NCI-H526 (cell line): ENCODE results near the gene HSPA1A.
"Not testable (repeated sequence)": the region's sequence is repeated elsewhere in the genome, so short reads cannot be mapped to it uniquely, and the experiment has no call there.

Experiments
- DNase-seq, 2 experiments: peaks; one replicate each; lab custom pipeline; 2025; lab: John Stamatoyannopoulos, UW

Gene HSPA1A

DNA sequence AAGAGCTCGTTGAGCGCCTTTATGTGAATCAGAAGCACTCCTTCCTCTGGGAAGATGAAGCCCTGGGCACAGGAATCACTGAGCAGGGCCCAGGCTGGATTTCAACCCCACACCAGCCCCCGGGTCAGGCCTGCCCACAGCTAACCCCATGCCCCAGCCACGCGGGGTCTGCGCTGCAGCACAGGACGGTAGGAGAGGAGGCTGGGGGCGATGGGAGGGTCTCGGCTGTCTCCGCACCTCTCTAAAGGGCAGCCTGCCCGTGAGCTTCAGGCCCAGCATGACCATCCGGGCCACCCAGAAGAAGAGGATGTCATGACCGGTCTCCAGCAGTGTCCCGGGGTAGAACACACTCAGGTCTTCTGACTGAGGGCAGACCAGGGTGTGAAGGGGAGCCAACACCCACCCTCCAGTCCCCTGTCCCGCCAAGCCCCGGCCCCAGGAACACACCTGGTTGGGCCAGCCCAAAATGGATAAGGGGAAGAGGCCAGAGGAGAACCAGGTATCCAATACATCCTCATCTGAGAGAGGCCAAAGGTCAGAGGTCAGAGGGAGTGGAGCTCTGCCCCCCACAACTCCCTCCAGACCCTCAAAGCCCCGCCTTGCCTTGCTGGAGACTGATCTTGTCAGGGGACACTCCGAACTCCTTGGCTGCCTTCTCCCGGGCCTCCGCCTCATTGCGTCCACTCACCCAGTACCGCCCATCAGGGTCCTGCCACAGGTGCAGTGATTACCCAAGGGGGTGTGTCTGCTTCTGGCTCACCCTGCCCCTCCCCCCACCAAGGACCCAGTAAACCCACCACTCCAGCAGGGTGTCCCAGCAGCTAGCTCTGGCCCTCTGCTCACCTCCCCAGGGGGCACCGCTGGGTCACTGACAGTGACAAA lies 33.9 kb upstream of the HSPA1A start:
- DNase-seq, result no peak

DNA sequence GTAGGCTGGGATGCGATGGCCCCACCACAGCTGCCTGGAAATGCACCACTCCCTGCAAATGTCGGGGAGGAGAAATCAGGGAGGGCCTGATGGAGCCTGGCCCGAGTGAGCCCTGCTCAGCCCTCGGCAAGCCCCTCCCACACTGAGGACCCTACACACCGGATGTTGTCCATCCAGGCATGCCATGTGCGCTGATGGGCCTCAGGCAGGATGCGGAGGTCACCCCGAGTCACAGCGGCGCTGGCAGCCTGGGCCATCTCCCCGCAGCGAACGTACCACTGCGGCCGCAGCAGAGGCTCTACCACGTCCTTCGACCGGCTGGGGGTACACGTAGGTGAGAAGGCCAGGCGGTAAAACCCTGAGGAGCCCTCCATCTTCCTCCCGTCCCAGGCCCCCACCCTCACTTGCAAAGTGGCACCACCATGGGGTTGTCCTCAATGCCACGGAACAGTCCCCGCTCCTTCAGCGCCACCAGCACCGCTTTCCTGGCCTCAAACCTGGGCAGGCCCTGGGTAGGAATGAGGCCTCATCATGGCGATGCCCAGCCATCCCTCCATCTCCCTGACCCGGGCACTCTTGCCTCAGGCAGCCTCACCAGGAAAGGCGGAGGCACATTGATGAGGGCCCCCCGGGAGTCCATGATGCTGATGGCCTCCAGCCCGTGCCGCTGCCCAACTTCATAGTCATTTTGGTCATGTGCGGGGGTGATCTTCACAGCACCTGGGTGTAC lies 33.1 kb upstream of the HSPA1A start:
- no peak for DNase-seq

DNA sequence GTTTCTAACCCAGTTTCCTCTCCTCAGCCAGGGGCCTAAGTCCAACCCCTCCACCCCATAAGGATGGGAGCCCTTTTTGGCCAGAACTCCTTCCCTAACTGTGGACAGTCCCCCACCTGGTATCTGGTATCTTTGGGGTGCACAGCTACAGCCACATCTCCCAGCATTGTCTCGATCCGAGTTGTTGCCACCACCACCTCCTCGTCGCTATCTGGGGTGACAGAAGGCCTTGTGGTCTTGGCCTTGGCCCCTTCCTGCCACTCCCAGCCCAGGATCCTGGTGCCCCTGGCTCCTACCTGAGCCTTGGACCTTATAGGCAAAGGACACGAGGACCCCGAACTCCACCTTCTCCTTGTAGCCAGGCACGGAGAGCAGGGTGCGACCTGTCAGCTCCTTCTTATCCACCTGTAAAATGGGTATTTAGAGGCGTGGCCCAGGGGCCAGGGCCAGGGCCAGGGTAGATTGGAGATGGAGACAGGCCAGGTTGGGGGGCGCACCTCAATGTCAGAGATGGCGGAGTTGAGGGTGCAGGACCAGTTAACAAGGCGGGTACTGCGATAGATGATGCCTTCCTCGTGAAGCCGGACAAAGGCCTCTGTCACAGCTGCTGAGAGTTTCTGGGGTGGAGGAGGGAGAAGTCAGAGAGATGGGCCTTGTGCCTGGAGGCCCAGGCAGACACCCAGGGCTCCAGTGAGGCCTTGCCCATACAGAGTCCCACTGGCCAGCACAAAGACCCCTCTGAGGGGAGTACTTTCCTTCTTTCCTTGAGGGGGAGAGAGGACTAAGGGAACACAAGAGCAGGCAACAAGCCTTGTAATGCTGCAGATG lies 31.0 kb upstream of the HSPA1A start:
- DNase-seq, result no peak

DNA sequence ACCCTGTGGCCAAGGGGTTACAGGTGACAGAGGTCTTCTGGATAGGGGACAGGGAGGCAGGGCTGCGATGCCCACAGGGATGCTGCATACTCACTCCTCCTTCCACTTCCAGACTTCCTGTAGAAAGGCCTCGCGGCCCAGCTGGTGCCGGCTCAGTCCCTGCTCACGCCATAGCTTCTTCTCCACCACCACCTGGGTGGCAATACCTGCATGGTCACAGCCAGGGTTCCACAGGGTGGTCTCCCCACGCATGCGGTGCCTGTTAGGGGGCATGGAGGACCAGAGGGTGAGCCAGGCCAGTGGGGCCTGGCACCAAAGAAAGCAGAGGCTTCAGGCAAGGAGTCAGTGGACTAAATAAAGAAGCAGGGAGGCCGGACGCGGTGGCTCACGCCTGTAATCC lies 29.9 kb upstream of the HSPA1A start:
- no peak for DNase-seq

DNA sequence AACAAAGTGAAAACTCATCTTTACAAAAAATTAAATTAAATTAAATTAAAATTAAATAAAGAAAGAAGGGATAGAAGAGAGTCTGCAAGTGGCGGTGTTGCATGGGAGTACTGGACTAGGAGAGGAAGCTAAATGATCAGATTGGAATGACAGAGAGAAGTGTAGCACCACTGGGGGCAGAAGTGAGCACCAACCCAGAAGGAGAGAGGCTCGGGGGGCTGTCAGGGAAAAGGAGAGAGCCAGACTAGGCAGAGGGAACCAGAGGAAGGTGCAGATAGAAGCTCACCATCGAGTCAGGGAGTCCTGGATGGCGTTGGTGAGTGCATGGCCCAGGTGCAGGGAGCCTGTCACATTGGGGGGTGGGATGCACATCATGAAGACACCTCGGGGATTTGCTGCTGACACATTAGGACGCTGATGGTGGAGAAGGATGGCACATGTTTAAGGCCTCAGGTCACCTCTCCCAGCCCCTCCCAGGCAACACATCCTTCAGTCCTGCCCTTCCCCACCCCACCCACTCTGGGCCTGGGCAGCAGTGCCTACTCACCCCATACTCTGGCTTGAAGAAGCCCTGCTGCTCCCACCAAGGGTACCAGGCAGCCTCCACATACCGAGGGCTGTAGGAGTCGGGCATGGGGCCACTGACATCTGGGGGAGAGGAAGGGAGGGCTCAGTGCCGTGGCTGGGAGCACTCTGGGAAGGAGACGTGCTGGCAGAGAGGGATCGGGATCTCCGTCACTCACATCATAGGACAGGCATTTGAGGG lies 23.8 kb upstream of the HSPA1A start:
- peak; percentile 27 to 61 for DNase-seq

DNA sequence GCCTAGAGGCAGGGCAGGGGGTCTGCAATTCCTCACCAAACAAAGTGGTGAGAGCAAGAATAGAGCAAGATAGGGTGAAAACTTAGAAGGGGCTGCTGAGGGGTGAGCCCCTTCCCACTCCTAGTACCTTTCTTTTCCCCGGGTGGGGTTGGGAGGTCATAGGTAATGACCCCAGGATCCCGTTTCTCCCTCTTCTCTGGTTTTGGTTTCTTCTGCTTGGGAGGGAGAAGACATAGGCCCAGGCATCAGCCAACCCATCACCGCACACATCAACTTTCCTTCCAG lies 23.3 kb upstream of the HSPA1A start:
- DNase-seq, result no peak

DNA sequence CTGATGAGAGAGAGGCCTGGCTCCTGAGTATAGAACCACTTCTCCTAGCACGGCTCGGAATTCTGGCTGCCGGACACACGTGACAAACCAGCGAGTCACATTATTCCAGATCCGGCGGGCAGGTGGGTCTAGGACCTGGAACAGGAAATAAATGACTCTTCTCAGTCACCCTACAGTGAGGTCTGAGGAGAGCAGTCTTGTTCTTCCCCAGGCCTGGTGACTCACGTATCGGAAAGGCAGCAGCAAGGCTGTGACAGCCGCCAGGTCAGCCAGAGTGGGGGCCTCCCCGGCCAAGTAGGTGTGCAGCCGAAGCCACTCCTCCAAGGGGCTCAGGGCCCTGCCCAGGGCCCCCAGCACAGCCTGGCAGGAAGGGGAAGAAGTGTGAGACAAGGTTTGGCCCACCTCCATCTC lies 22.6 kb upstream of the HSPA1A start:
- DNase-seq, result no peak

DNA sequence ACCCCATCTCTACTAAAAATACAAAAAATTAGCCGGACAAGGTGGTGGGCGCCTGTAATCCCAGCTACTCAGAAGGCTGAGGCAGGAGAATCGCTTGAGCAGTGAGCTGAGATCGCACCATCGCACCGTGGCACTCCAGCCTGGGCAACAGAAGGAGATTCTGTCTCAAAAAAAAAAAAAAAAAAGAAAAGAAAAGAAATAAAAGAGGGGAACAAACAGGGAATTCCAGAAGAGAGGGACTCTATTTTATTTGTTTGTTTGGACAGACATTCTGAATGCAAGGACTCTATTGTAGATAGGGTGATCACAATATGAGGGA lies 21.5 kb upstream of the HSPA1A start:
- not testable (repeated sequence) for DNase-seq

DNA sequence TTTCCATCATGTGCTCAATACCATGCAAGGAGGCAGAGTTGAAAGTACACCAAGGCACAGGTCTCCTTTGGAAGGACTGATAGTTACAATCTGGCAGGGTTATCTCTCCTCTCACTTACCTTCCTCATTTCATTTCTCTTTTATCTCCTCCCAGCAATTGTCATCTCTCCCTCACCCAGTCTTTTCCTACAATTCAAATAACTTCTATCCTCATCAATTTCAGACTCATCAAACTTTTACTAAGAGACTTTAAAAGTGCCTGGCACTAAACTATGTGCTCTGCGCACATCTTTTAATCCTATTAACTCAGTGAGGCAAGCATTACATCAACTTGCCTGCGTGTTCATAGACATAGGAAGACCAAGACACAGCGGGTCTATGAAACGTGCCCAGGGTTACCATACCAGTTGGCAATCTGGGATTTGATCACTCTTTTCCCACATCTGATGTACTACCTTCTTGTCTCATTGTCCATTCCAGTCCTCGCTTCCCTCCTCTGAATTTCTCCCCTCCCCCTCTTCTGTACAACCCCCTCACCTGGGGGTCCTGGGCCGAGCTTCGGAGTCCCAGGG lies 21.0 kb upstream of the HSPA1A start:
- peak in 1 of 2 experiments; percentile 38 for DNase-seq

DNA sequence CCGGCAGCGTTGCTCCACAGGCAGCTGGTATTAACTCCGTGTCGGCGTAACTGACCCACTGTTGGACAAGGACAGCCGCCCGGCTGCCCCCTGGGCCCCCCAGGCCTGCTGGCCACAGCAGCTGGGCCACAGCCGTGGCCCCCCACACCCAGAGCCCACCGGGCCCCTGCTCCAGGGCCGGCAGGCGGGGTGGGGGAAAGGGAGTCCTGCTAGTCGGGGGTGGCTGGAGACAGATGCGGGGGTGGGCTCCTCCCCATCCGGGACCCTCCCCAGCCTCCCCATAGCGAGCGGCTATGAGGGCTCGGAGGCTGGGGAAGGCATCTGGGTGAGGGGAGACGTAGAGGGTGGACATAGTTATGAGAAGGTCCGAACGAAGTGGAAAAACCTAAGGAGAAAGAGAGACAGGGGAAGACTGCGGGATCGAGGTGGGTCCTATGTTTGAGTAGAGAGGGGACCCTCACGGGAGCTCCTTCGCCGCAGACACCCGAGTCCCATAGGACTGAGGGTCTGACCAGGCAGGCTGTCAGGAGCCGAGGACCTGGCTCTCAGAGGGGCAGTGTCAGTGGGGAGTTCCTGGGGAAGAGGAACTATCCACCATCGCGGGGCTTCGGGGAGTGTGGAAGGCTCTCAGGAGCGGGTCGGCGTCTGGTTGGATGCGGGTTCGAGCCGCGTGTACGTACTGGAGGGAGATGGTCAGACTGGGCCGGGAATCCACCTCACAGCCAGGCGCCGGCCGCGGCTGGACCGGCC lies 20.3 kb upstream of the HSPA1A start:
- peak; percentile 37 to 77 for DNase-seq

DNA sequence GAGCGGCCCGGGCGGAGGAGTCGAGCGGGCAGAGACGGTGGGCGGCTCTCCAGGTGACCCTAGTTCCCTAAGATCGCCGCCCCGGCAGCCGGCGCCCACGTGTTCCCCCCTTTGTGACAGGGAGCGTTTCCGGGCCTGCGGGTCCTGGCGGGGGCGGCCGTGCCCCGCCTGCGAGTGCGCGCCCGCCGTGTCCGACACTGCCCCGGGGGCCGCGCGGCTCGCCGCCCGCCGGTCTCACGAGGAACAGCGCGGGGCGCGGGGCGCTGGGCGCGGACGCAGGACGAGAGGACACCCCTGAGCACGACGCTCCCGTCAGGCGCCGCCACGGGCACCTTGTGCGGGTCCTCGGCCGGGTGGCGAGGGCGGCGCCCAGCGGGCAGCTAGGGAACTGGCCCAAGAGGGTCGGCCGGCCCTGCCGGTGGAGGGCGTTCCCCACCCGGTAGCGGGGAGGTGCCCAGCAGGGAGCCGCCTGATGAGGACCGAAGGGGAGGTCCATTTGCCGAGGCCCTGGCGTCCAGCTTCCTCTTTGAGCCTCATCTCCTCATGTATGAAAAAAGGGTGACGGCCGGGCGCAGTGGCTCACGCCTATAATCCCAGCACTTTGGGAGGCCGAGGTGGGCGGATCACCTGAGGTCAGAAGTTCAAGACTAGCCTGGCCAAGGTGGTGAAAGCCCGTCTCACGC lies 19.6 kb upstream of the HSPA1A start, which contains the start of gene VARS1:
VARS1 (minus strand) TSS at position 137 of the 683 bp plus-strand sequence. CDS start 535 bp downstream, outside the sequence.
- DNase-seq, result peak; percentile 50 to 92

DNA sequence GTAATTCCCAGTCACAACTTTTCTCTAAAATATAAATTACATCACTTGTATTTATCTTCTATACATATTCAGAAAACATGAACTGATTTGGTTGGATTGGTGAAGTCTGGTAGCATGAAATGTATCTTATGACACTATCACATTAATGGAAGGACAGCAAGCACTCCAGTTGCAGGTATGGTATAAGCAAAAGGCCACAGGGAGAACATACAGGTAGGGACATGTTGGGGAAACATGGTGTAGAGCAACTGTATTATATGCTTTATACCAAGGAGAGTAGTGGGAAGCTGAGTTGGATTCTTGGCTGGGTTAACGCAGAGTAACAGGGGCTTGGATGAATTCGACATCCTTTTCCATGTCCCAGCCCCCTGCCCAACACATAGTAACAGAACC lies 18.4 kb upstream of the HSPA1A start:
- no peak for DNase-seq

DNA sequence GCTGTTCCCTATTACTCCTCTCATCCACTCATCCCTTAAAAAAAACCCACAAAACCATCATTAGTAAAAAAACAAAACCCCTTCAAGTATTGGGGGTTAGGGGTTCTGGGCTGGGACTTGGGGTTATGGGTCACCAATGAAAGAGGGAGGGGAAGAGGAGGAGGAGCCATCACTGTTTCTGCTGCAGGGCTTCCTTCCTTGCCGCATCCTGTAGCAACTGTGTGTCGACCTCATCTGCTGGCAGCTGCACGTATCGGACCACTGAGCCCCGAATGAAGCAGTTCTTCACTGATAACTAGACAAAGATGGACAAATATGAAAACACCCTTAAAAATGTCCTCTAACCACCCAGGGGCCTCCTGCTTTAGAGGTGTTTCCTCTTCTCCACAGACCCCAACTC lies 17.8 kb upstream of the HSPA1A start:
- DNase-seq, result no peak

DNA sequence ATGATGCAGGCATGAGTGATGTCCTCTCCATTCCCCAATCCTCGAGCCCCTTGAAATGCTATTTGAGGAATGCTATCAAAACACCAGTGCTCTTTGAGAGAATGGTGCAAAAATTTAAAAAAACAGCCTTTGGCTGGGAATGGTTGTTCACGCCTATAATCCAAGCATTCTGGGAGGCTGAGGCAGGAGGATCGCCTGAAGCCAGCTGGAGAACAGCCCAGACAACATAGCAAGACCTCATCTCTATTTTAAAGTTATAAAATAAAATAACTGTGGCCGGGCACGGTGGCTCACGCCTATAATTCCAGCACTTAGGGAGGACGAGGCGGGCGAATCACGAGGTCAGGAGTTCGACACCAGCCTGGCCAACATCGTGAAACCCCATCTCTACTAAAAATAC lies 15.6 kb upstream of the HSPA1A start:
- DNase-seq, result no peak

DNA sequence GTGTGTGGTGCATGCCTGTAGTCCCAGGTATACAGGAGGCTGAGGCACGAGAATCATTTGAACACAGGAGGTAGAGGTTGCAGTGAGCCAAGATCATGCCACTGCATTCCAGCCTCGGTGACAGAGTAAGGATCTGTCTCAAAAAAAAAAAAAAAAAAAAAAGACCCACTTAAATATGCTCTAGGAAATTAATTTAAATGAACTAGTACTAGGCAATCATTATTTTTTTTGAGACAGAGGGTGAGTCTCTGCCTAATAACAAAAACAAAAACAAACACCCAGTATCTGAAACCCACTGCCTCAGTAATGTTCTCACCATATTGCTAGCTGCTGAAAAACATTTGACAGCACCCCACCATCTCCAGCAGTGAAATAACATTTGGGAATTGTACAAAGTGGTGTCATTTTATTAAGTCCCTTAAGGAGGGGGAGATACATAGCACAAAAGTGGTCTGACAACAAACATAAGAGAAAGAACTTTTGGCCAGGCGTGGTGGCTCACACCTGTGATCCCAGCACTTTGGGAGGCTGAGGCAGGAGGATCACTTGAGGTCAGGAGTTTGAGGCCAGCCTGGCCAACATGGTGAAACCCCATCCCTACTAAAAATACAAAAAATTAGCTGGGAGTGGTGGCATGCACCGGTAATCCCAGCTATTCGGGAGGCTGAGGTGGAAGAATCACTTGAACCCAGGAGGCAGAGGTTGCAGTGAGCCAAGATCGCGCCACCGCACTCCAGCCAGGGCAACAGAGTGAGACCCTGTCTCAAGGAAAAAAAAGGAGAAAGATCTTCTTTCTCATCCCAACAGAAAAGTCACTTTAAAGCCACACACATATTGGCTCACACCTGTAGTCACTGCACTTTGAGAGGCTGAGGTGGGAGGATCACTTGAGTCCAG lies 14.1 kb upstream of the HSPA1A start:
- not testable (repeated sequence) for DNase-seq

DNA sequence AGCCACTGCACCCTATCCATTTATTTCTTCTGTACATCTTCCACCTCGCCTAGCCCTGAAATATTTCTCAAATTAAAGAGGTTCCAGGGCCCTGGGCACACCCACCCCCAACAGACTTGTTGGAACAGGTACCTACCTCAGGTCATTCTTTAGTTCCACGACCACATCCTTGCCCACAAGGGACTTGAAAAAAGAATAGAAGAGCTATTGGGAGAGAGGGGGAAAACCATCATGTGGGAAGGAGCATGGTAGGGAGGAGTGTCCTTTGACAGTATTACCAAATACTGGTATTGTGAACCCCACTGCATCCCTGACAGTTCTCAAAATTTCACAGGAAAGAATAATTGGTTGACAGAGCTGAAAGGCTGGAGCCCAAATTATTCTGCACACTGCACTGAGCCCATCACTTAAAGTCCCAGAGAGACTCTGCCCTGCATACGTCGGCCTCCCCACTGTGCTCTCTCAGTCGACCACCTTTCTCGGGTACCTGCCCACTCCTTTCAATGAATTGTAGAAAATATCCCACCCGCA lies 9.3 kb upstream of the HSPA1A start:
- DNase-seq, result no peak

DNA sequence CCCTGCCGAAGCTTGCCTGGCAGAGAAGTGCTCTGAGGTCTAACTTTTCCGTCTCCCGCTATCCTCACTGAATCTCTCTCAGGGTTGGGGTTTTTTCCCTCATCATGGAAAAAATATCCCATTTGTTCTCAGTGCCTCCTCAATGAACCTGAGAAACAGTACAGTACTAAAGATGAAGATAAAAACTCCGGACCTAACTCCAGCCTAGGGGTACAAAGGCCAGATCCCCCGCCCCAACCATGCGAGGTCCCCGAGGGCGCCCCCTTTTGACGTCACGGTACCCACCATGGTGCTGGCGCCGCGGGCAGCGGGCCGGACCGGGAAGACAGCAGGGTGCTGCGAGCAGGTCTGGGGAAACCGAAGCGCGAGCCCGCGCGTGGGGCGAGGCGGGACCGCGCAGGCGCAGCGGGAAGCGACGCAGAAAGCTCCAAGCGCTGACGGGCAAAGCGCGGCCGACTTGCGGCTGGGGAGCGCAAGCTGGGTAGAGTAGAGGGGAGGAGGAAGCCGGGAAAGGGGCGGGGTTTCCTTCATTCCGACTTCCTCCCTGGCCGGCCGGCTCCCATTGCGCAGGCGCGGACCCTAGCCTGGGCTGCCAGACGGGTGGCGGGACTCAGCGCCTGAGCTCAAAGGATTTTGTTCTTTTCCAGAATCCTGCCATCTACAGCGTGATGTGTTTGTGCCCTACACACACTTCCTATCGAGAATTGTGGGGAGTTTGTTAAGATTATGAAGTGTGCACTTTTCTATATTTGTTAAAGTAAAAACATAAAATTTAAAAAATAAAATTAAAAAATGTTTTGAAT lies 8.7 kb upstream of the HSPA1A start, which contains the start of gene LSM2:
LSM2 (minus strand) TSS at position 497 of the 803 bp plus-strand sequence; CDS start at position 288, 209 bp downstream.
- peak; percentile 93 to 98 for DNase-seq

DNA sequence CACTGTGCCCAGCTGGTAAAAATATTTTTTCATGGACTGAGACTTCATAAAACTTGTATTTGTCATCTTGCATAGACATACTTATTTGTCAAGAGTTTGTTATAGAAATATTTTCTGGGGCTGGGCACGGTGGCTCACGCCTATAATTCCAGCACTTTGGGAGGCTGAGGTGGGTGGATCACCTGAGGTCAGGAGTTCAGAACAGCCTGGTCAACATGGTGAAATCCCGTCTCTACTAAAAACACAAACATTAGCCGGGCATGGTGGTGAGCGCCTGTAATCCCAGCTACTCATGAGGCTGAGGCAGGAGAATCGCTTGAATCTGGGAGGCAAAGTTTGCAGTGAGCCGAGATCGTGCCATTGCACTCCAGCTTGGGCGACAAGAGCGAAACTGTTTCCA lies 6.7 kb upstream of the HSPA1A start:
- not testable (repeated sequence) for DNase-seq
